Astrocyte (in vitro differentiated cells and primary cell): ENCODE data around the gene TNKS1BP1. TPM values are rescaled to one million over a fixed set of nuclear protein-coding genes. Genes with fewer than 3 reads are reported as not detected.

Source experiments
- DNase-seq: peaks from one replicate; pipeline ENCODE4 v3.0.0-alpha.2; 2010; ENCODE audit warnings: low read depth
- FAIRE-seq: peaks from 2 replicates; lab custom pipeline; 2011; peaks lifted over from hg19 to GRCh38; lab: Jason Lieb, UNC
- H2AFZ ChIP-seq: 2 replicates; pipeline ENCODE4 v1.6.0; 2012; ENCODE audit warnings: low read depth, low read length, inconsistent platforms
- H3K27ac ChIP-seq: 2 replicates; pipeline ENCODE4 v1.5.1; 2011; ENCODE audit warnings: low read depth, low read length, inconsistent platforms
- H3K27me3 ChIP-seq: 2 replicates; pipeline ENCODE4 v1.6.0; 2011; ENCODE audit warnings: low read length, inconsistent platforms; ENCODE audit not compliant: insufficient read depth
- H3K36me3 ChIP-seq: 2 replicates; pipeline ENCODE4 v1.5.1; 2011; ENCODE audit warnings: low read length, inconsistent platforms; ENCODE audit not compliant: insufficient read depth
- H3K4me1 ChIP-seq: 2 replicates; pipeline ENCODE4 v1.5.1; 2011; ENCODE audit warnings: low read length, inconsistent platforms; ENCODE audit not compliant: insufficient read depth
- H3K4me2 ChIP-seq: 2 replicates; pipeline ENCODE4 v1.6.0; 2012; ENCODE audit warnings: low read length, inconsistent platforms
- H3K4me3 ChIP-seq: 2 replicates; pipeline ENCODE4 v1.5.1; 2011; ENCODE audit warnings: low read depth, mild to moderate bottlenecking, low read length, inconsistent platforms; ENCODE audit not compliant: insufficient read depth
- H3K79me2 ChIP-seq: 2 replicates; pipeline ENCODE4 v1.6.0; 2012; ENCODE audit warnings: mild to moderate bottlenecking, low read length, inconsistent platforms; ENCODE audit not compliant: insufficient read depth
- H3K9ac ChIP-seq: 2 replicates; pipeline ENCODE4 v1.6.0; 2012; ENCODE audit warnings: mild to moderate bottlenecking, low read length, inconsistent platforms
- H3K9me3 ChIP-seq: 2 replicates; pipeline ENCODE4 v1.5.1; 2012; ENCODE audit warnings: low read depth, mild to moderate bottlenecking, low read length, inconsistent platforms; ENCODE audit not compliant: insufficient read depth
- H4K20me1 ChIP-seq: 2 replicates; pipeline ENCODE4 v1.6.0; 2012; ENCODE audit warnings: low read length, inconsistent platforms; ENCODE audit not compliant: insufficient read depth
- H3K27ac Mint-ChIP-seq: one replicate; pipeline ENCODE4 v1.8.0; 2021; ENCODE audit warnings: mild to moderate bottlenecking, mixed read lengths; ENCODE audit not compliant: unreplicated experiment
- H3K27me3 Mint-ChIP-seq: one replicate; pipeline ENCODE4 v1.8.0; 2021; ENCODE audit warnings: low read depth, mixed read lengths; ENCODE audit not compliant: unreplicated experiment
- H3K36me3 Mint-ChIP-seq: one replicate; pipeline ENCODE4 v1.8.0; 2021; ENCODE audit warnings: low read depth, mixed read lengths; ENCODE audit not compliant: unreplicated experiment
- H3K4me1 Mint-ChIP-seq: one replicate; pipeline ENCODE4 v1.8.0; 2021; ENCODE audit warnings: low read depth, mixed read lengths; ENCODE audit not compliant: unreplicated experiment
- H3K4me3 Mint-ChIP-seq: one replicate; pipeline ENCODE4 v1.8.0; 2021; ENCODE audit warnings: mild to moderate bottlenecking, moderate library complexity, mixed read lengths; ENCODE audit not compliant: unreplicated experiment
- H3K9me3 Mint-ChIP-seq: one replicate; pipeline ENCODE4 v1.8.0; 2021; ENCODE audit warnings: mild to moderate bottlenecking, mixed read lengths; ENCODE audit not compliant: unreplicated experiment
- EZH2 ChIP-seq: IDR thresholded peaks from 2 replicates; pipeline ENCODE4 v1.6.1; 2012; ENCODE audit warnings: mild to moderate bottlenecking, low read length, inconsistent platforms; ENCODE audit not compliant: insufficient read depth
- total RNA-seq: library from RNA; stranded (reverse); gene quantifications from 2 replicates; pipeline ENCODE4 v1.2.1, GENCODE V29; 2021
- TF ChIP-seq, protein P1 (sequence below): IDR thresholded peaks from 2 replicates; pipeline ENCODE4 v1.5.1; 2011; ENCODE audit warnings: low read depth, mild to moderate bottlenecking, inconsistent platforms, low read length, moderate library complexity; ENCODE audit not compliant: insufficient read depth

Gene TNKS1BP1
- total RNA-seq, 1 donor from 2014 or later: 149 TPM

GRCh38 chr11:57353036-57353435, 28.3 kb upstream of the TNKS1BP1 start:
- H3K79me2 ChIP-seq: no peaks in the 10 kb centered on the region
- H2AFZ ChIP-seq: no peak overlapping the region
- Mint-ChIP-seq H3K36me3 (no peaks in the 10 kb centered on the region), H3K4me3 (no peak overlapping the region), H3K9me3 (peaks cover 6% of the 10 kb centered on the region), H3K27me3 (peaks cover 18% of the 10 kb centered on the region), H3K27ac (no peak overlapping the region), H3K4me1 (no peaks in the 10 kb centered on the region)
- peaks cover 12% of the 10 kb centered on the region for H3K27me3 ChIP-seq
- H3K4me2 ChIP-seq: no peak overlapping the region
- no peak for DNase-seq
- no peak overlapping the region for H3K9ac ChIP-seq
- no peak overlapping the region for H3K27ac ChIP-seq
- FAIRE-seq: no peak
- TF ChIP-seq, protein P1, sequence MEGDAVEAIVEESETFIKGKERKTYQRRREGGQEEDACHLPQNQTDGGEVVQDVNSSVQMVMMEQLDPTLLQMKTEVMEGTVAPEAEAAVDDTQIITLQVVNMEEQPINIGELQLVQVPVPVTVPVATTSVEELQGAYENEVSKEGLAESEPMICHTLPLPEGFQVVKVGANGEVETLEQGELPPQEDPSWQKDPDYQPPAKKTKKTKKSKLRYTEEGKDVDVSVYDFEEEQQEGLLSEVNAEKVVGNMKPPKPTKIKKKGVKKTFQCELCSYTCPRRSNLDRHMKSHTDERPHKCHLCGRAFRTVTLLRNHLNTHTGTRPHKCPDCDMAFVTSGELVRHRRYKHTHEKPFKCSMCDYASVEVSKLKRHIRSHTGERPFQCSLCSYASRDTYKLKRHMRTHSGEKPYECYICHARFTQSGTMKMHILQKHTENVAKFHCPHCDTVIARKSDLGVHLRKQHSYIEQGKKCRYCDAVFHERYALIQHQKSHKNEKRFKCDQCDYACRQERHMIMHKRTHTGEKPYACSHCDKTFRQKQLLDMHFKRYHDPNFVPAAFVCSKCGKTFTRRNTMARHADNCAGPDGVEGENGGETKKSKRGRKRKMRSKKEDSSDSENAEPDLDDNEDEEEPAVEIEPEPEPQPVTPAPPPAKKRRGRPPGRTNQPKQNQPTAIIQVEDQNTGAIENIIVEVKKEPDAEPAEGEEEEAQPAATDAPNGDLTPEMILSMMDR: no peak
- TF ChIP-seq EZH2: no peak
- no peaks in the 10 kb centered on the region for H3K36me3 ChIP-seq
- no peak overlapping the region for H3K4me3 ChIP-seq
- H3K9me3 ChIP-seq: peaks cover 10% of the 10 kb centered on the region
- H4K20me1 ChIP-seq: no peaks in the 10 kb centered on the region
- H3K4me1 ChIP-seq: no peaks in the 10 kb centered on the region

- DNase-seq (no peak), FAIRE-seq (no peak)
Observed at GRCh38 chr11:57349491-57350274, 24.9 kb upstream of the TNKS1BP1 start.

More at GRCh38 chr11:57349491-57350274, 24.9 kb upstream of the TNKS1BP1 start:
- Histone ChIP-seq H2AFZ (peak overlapping the region; percentile 82), H3K27me3 (peaks cover 5% of the 10 kb centered on the region), H3K4me1 (no peaks in the 10 kb centered on the region), H3K36me3 (no peaks in the 10 kb centered on the region), H3K4me3 (no peak overlapping the region), H3K9ac (no peak overlapping the region), H3K4me2 (peak overlapping the region; percentile 59), H4K20me1 (no peaks in the 10 kb centered on the region), H3K27ac (no peak overlapping the region), H3K79me2 (no peaks in the 10 kb centered on the region), H3K9me3 (peaks cover 10% of the 10 kb centered on the region)
- no peak overlapping the region for H3K4me3 Mint-ChIP-seq
- no peaks in the 10 kb centered on the region for H3K36me3 Mint-ChIP-seq
- H3K27me3 Mint-ChIP-seq: peaks cover 21% of the 10 kb centered on the region
- H3K27ac Mint-ChIP-seq: no peak overlapping the region
- peaks cover 6% of the 10 kb centered on the region for H3K9me3 Mint-ChIP-seq
- TF ChIP-seq, protein P1: peak; percentile 51
- no peak for TF ChIP-seq EZH2
- H3K4me1 Mint-ChIP-seq: no peaks in the 10 kb centered on the region
